Liver (tissue), 9 donors: Measurements from ENCODE around the gene CD36. TPM values are rescaled to one million over a fixed set of nuclear protein-coding genes. Genes with fewer than 3 reads are reported as not detected.
A peak's percentile ranks its signal among the peaks of the same experiment; 100 is the strongest.

ENCODE experiments used
- DNase-seq: peaks from one replicate; pipeline ENCODE4 v3.0.0-alpha.2; 2017; ENCODE audit warnings: low spot score
- H3K27ac ChIP-seq, 2 donors: one replicate each; pipeline ENCODE4 v1.7.0; 2013; ENCODE audit warnings: inconsistent platforms in 2 of 2, low read length in 2 of 2, control low read depth in 1 of 2, low read depth in 1 of 2, mild to moderate bottlenecking in 1 of 2
- H3K27me3 ChIP-seq, 4 donors: one replicate each; pipeline versions ENCODE4 v1.6.1 to v1.7.0; 2013; ENCODE audit warnings: low read length in 3 of 4, inconsistent platforms in 1 of 4, mild to moderate bottlenecking in 1 of 4, moderate library complexity in 1 of 4; ENCODE audit not compliant: control insufficient read depth in 4 of 4, insufficient read depth in 4 of 4
- H3K36me3 ChIP-seq, 4 donors: one replicate each; pipeline versions ENCODE4 v1.6.1 to v1.7.0; 2013; ENCODE audit warnings: low read length in 3 of 4, mild to moderate bottlenecking in 3 of 4, low read depth in 1 of 4, moderate library complexity in 1 of 4; ENCODE audit not compliant: control insufficient read depth in 4 of 4, insufficient read depth in 3 of 4
- H3K4me1 ChIP-seq, 4 donors: one replicate each; pipeline versions ENCODE4 v1.6.1 to v1.7.0; 2013; ENCODE audit warnings: low read length in 3 of 4, mild to moderate bottlenecking in 3 of 4, moderate library complexity in 1 of 4; ENCODE audit not compliant: control insufficient read depth in 4 of 4, insufficient read depth in 4 of 4
- H3K4me3 ChIP-seq, 3 donors: one replicate each; pipeline versions ENCODE4 v1.6.1 to v1.7.0; 2013; ENCODE audit warnings: low read length in 3 of 3, control low read depth in 1 of 3, low read depth in 1 of 3, mild to moderate bottlenecking in 1 of 3
- H3K9ac ChIP-seq, 2 donors: one replicate each; pipeline ENCODE4 v1.7.0; 2013; ENCODE audit warnings: low read length in 2 of 2, mild to moderate bottlenecking in 2 of 2, moderate library complexity in 2 of 2, control low read depth in 1 of 2, low read depth in 1 of 2
- H3K9me3 ChIP-seq, 4 donors: one replicate each; pipeline versions ENCODE4 v1.6.1 to v1.7.0; 2013; ENCODE audit warnings: low read length in 3 of 4; ENCODE audit not compliant: control insufficient read depth in 4 of 4
- ATF3 ChIP-seq: IDR thresholded peaks from 2 replicates; pipeline ENCODE4 v1.6.1; 2016; ENCODE audit warnings: antibody characterized with exemption
- CTCF ChIP-seq: fragments of 150-350 bp; IDR thresholded peaks from 2 replicates; pipeline ENCODE4 v1.5.1; 2017; ENCODE audit warnings: improper control_type of control experiment, low read depth, low read length; ENCODE audit not compliant: missing input control
- EGR1 ChIP-seq, 2 donors: IDR thresholded peaks; 2 replicates each; pipeline ENCODE4 v1.6.1; 2016 to 2018; ENCODE audit warnings: antibody characterized with exemption in 2 of 2, low read depth in 2 of 2
- FOXA1 ChIP-seq: IDR thresholded peaks from 2 replicates; pipeline ENCODE4 v1.6.1; 2016; ENCODE audit warnings: antibody characterized with exemption
- HNF4A ChIP-seq, 2 donors: conservative IDR thresholded peaks; 2 replicates each; pipeline ENCODE4 v1.6.1; 2016; ENCODE audit warnings: antibody characterized with exemption in 2 of 2, mild to moderate bottlenecking in 2 of 2
- HNF4G ChIP-seq: IDR thresholded peaks from 2 replicates; pipeline ENCODE4 v1.6.1; 2016; ENCODE audit warnings: antibody characterized with exemption
- MAX ChIP-seq: IDR thresholded peaks from 2 replicates; pipeline ENCODE4 v1.6.1; 2016; ENCODE audit warnings: antibody characterized with exemption
- NR2F2 ChIP-seq: IDR thresholded peaks from 2 replicates; pipeline ENCODE4 v1.6.1; 2016; ENCODE audit warnings: antibody characterized with exemption
- RAD21 ChIP-seq, 2 donors: IDR thresholded peaks; 2 replicates each; pipeline ENCODE4 v1.6.1; 2016; ENCODE audit warnings: antibody characterized with exemption in 2 of 2, mild to moderate bottlenecking in 2 of 2
- REST ChIP-seq: IDR thresholded peaks from 2 replicates; pipeline ENCODE4 v1.6.1; 2016; ENCODE audit warnings: antibody characterized with exemption, mild to moderate bottlenecking
- RXRA ChIP-seq, 2 donors: IDR thresholded peaks; 2 replicates each; pipeline ENCODE4 v1.6.1; 2017 to 2018; ENCODE audit warnings: antibody characterized with exemption in 2 of 2, mild to moderate bottlenecking in 1 of 2
- SP1 ChIP-seq: IDR thresholded peaks from 2 replicates; pipeline ENCODE4 v1.6.1; 2018; ENCODE audit warnings: antibody characterized with exemption, mild to moderate bottlenecking
- TAF1 ChIP-seq: conservative IDR thresholded peaks from 2 replicates; pipeline ENCODE4 v1.6.1; 2016; ENCODE audit warnings: antibody characterized with exemption, mild to moderate bottlenecking
- ZBTB33 ChIP-seq: IDR thresholded peaks from 2 replicates; pipeline ENCODE4 v1.6.1; 2016; ENCODE audit warnings: antibody characterized with exemption
- WGBS: extraction: QIAGEN DNeasy Blood & Tissue Kit; methylation state at CpG from one replicate; pipeline ENCODE4 v1.1.7; 2013; 5-methylcytosine and 5-hydroxymethylcytosine counted together
- polyA plus RNA-seq, 2 donors: library from polyadenylated mRNA; stranded (reverse) in 1 of 2; unstranded in 1 of 2; fragments of 200-250 nt in 1 of 2; fragments of >200 nt in 1 of 2; fragmentation: Nextera tagmentation in 1 of 2; extraction: Ambion mirVana in 1 of 2; gene quantifications; one replicate each; pipeline versions ENCODE4 v1.2.1 to v1.2.3, GENCODE V29; 2013 to 2015
- total RNA-seq, 2 donors: library from RNA; depleted of rRNA; stranded (reverse); fragments of >200 nt; gene quantifications; one replicate each; pipeline ENCODE4 v1.2.3, GENCODE V29; 2014
- donor health status: healthy.
- donor health status: healthy.
- donor health status: healthy.
- donor health status: healthy.
- donor health status: healthy.

Gene CD36
- total and polyA plus RNA-seq, 4 donors, result 21.6 to 597 (median 54.5) TPM

GRCh38 chr7:80609751-80610150, 28.7 kb upstream of the CD36 start:
- WGBS, result 42% methylated on average over 1 of the region's 1 CpG
- no peak overlapping the region for H3K27ac ChIP-seq
- TF ChIP-seq HNF4G (no peak), SP1 (peak; percentile 29), NR2F2 (no peak), RXRA (IDR thresholded peaks at IDR 0.05) (peak; percentile 51 to 74), HNF4A (conservative IDR thresholded peaks at IDR 0.05) (peak; percentile 14 to 27), RAD21 (IDR thresholded peaks at IDR 0.05) (no peak), MAX (peak; percentile 28)
- no peaks in the 10 kb centered on the region for H3K9me3 ChIP-seq
- no peak overlapping the region for H3K4me3 ChIP-seq
- no peaks in the 10 kb centered on the region for H3K27me3 ChIP-seq
- DNase-seq, result no peak
- no peak overlapping the region for H3K9ac ChIP-seq
- no peaks in the 10 kb centered on the region for H3K36me3 ChIP-seq
- peaks cover 7 to 33% (median 21%) of the 10 kb centered on the region in 4 donors for H3K4me1 ChIP-seq

GRCh38 chr7:80611353-80611752, 27.1 kb upstream of the CD36 start:
- TF ChIP-seq ZBTB33 (no peak), CTCF (no peak), REST (no peak), RXRA (IDR thresholded peaks at IDR 0.05) (no peak), FOXA1 (no peak), ATF3 (no peak), EGR1 (IDR thresholded peaks at IDR 0.05; ENCODE audit: low read depth in 2 of 2) (no peak), TAF1 (no peak)
- Histone ChIP-seq H3K9me3 (no peaks in the 10 kb centered on the region), H3K4me1 (peaks cover 7 to 33% (median 21%) of the 10 kb centered on the region in 4 donors), H3K9ac (no peak overlapping the region), H3K27ac (peak overlapping the region in 1 of 2 donors; percentile 9), H3K36me3 (no peaks in the 10 kb centered on the region), H3K27me3 (no peaks in the 10 kb centered on the region), H3K4me3 (no peak overlapping the region)
- WGBS, result 32% methylated on average over 3 of the region's 3 CpGs
- no peak for DNase-seq
